HepG2 (cell line): Measurements from ENCODE around the gene SH2D3C. TPM values are rescaled to one million over a fixed set of nuclear protein-coding genes. Genes with fewer than 3 reads are reported as not detected.
A peak's percentile ranks its signal among the peaks of the same experiment; 100 is the strongest.

Experiments
- AGO2 ChIP-seq: fragments of 200-400 bp; formaldehyde crosslinking; optimal IDR thresholded peaks from 2 replicates; pipeline ENCODE3; 2017; ENCODE audit warnings: mild to moderate bottlenecking, low read depth, low read length, moderate library complexity
- E2F5 ChIP-seq: sonication (generic); formaldehyde crosslinking; conservative IDR thresholded peaks from 2 replicates; pipeline ENCODE4 v1.4.0; 2020; ENCODE audit warnings: missing genetic modification reagents
- HHEX ChIP-seq: IDR thresholded peaks from 2 replicates; pipeline ENCODE4 v1.6.1; 2016; ENCODE audit warnings: control low read depth
- HNRNPL ChIP-seq: fragments of 200-400 bp; formaldehyde crosslinking; IDR thresholded peaks from 2 replicates; pipeline ENCODE4 v1.6.1; 2017; ENCODE audit warnings: mild to moderate bottlenecking, low read depth, low read length
- RAD21 ChIP-seq: fragments of 450-650 bp; formaldehyde crosslinking; IDR thresholded peaks from 2 replicates; pipeline ENCODE4 v1.5.0; 2020; ENCODE audit warnings: mild to moderate bottlenecking
- RFXANK ChIP-seq: IDR thresholded peaks from 2 replicates; pipeline ENCODE4 v1.6.1; 2016
- SNRNP70 ChIP-seq: fragments of 200-400 bp; formaldehyde crosslinking; IDR thresholded peaks from 2 replicates; pipeline ENCODE4 v1.6.1; 2017; ENCODE audit warnings: mild to moderate bottlenecking, low read depth, low read length, moderate library complexity
- TBX2 ChIP-seq: sonication (generic); formaldehyde crosslinking; IDR thresholded peaks from 2 replicates; pipeline ENCODE4 v1.5.0; 2020; ENCODE audit warnings: missing genetic modification reagents, mild to moderate bottlenecking, borderline replicate concordance
- TIGD3 ChIP-seq: sonication (generic); formaldehyde crosslinking; IDR thresholded peaks from 2 replicates; pipeline ENCODE4 v1.5.1; 2020; ENCODE audit warnings: mild to moderate bottlenecking, missing genetic modification reagents, borderline replicate concordance
- UBTF ChIP-seq: sonication (generic); formaldehyde crosslinking; IDR thresholded peaks from 2 replicates; pipeline ENCODE4 v1.4.0; 2020; ENCODE audit warnings: mild to moderate bottlenecking, missing genetic modification reagents
- ZNF430 ChIP-seq: sonication (generic); formaldehyde crosslinking; IDR thresholded peaks from 2 replicates; pipeline ENCODE4 v1.9.0; 2021; ENCODE audit warnings: mild to moderate bottlenecking, missing genetic modification reagents
- polyA plus RNA-seq, 8 experiments: library from polyadenylated mRNA; depleted of rRNA in 3 of 8; stranded (reverse) in 7 of 8; unstranded in 1 of 8; fragments of >200 nt; fragmentation: Illumina TruSeq in 4 of 8; extraction: Trizol in 4 of 8; gene quantifications; 2 replicates each; pipeline versions ENCODE4 v1.2.1 to v1.2.3, GENCODE V29; 2011 to 2016; ENCODE audit warnings: low read depth in 4 of 8, missing spikeins in 1 of 8, mixed read lengths in 1 of 8; ENCODE audit not compliant: insufficient read depth in 1 of 8
- total RNA-seq, 5 experiments: library from RNA; depleted of rRNA; stranded (reverse); fragments of >200 nt; fragmentation: Illumina TruSeq; extraction: Trizol; gene quantifications; 2 replicates each; pipeline ENCODE4 v1.2.3, GENCODE V29; 2016; ENCODE audit warnings: low read depth in 1 of 5
- TF ChIP-seq, protein P1 (sequence below): sonication (generic); formaldehyde crosslinking; IDR thresholded peaks from 2 replicates; pipeline ENCODE4 v1.8.0; 2022; ENCODE audit warnings: missing genetic modification reagents, low read depth, mild to moderate bottlenecking, borderline replicate concordance
- TF ChIP-seq, protein P2 (sequence below): IDR thresholded peaks from 2 replicates; pipeline ENCODE4 v1.4.0; 2020; ENCODE audit warnings: mild to moderate bottlenecking, missing genetic modification reagents

The SH2D3C gene
- total and polyA plus RNA-seq, 2 of the 13 experiments (the other 11 are each of a cell fraction or from before 2014, with no cell fraction given): not detected

DNA sequence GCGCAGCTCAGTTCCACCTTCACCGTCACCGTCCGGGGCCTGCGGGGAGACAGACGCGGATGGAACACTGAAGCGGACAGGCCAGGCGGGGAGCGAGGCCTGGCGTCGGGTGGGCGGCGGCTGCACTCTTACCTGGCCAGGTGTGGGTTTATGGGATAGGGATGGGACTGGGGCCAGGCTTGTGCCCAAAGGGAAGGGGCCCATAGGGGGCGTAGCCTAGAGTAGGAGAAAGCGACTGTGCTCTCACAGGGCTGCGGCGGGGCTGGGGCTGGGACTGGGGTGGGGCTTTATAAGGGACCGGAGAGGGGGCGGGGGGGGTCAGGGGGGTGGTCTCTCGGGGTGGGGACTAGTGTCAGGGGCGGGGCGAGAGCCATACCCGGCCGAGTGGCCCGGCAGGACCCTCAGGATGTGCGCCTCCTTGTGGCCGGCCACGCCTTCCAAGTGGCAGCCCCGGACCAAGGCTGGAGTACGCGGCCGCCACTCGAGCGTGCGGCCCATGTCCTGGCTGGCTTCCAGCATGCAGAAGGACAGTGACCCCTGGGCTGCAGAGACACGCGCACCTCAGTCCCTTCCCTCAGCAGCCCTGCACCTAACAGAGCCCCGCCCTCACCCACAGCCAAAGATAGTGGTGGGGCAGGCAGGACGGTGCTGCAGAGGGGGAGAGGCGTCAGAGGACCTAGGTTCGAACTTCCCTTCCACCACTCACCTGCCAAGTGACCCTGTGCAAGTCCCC is 47.0 kb upstream of the SH2D3C start (continued):
- TF ChIP-seq TIGD3 (CRISPR knock-in tag) (no peak), SNRNP70 (no peak), UBTF (CRISPR knock-in tag) (peak; percentile 70; the same call in 1 of the 2 replicates), TBX2 (CRISPR knock-in tag) (peak; percentile 34), HNRNPL (no peak), HHEX (CRISPR knock-in tag) (no peak), RAD21 (peak; percentile 61; the same call in 1 of the 2 replicates), ZNF430 (CRISPR knock-in tag) (0 out of 2 replicates have a peak, but pooled peaks have one; percentile 39), RFXANK (CRISPR knock-in tag) (no peak), AGO2 (no peak), E2F5 (CRISPR knock-in tag) (no peak)
- TF ChIP-seq, protein P1, sequence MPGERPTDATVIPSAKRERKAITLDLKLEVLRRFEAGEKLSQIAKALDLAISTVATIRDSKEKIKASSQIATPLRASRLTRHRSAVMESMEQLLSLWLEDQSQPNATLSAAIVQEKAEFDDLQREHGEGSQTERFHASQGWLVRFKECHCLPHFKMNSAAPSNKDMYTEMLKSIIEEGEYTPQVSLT (CRISPR knock-in tag): no peak
- TF ChIP-seq, protein P2, sequence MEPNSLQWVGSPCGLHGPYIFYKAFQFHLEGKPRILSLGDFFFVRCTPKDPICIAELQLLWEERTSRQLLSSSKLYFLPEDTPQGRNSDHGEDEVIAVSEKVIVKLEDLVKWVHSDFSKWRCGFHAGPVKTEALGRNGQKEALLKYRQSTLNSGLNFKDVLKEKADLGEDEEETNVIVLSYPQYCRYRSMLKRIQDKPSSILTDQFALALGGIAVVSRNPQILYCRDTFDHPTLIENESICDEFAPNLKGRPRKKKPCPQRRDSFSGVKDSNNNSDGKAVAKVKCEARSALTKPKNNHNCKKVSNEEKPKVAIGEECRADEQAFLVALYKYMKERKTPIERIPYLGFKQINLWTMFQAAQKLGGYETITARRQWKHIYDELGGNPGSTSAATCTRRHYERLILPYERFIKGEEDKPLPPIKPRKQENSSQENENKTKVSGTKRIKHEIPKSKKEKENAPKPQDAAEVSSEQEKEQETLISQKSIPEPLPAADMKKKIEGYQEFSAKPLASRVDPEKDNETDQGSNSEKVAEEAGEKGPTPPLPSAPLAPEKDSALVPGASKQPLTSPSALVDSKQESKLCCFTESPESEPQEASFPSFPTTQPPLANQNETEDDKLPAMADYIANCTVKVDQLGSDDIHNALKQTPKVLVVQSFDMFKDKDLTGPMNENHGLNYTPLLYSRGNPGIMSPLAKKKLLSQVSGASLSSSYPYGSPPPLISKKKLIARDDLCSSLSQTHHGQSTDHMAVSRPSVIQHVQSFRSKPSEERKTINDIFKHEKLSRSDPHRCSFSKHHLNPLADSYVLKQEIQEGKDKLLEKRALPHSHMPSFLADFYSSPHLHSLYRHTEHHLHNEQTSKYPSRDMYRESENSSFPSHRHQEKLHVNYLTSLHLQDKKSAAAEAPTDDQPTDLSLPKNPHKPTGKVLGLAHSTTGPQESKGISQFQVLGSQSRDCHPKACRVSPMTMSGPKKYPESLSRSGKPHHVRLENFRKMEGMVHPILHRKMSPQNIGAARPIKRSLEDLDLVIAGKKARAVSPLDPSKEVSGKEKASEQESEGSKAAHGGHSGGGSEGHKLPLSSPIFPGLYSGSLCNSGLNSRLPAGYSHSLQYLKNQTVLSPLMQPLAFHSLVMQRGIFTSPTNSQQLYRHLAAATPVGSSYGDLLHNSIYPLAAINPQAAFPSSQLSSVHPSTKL: peak; percentile 66
